DND-41 (cell line): ENCODE results near the gene KRTCAP2.

Experiments
- ATAC-seq: fragments of 200-7000 bp; cut with Tn5 transposase; 3 replicates; pipeline ENCODE4 v1.9.1; 2021; ENCODE audit warnings: low read depth; ENCODE audit not compliant: insufficient read depth
- DNase-seq: peaks from one replicate; pipeline ENCODE4 v3.0.0-alpha.2; 2020
- H2AFZ ChIP-seq: 2 replicates; pipeline ENCODE4 v1.6.0; 2012; ENCODE audit warnings: low read depth, low read length
- H3K27ac ChIP-seq: 2 replicates; pipeline ENCODE4 v1.5.1; 2012; ENCODE audit warnings: low read length, inconsistent platforms
- H3K27me3 ChIP-seq: fragments of 200-600 bp; sonication (generic); 2 replicates; pipeline ENCODE4 v1.6.0; 2012; ENCODE audit warnings: low read length, mild to moderate bottlenecking, inconsistent platforms; ENCODE audit not compliant: insufficient read depth, poor library complexity
- H3K36me3 ChIP-seq: 2 replicates; pipeline ENCODE4 v1.5.1; 2012; ENCODE audit warnings: low read length, inconsistent platforms; ENCODE audit not compliant: insufficient read depth
- H3K4me1 ChIP-seq: 2 replicates; pipeline ENCODE4 v1.5.1; 2012; ENCODE audit warnings: mild to moderate bottlenecking, low read length; ENCODE audit not compliant: insufficient read depth
- H3K4me2 ChIP-seq: 2 replicates; pipeline ENCODE4 v1.6.0; 2012; ENCODE audit warnings: mild to moderate bottlenecking, moderate library complexity, low read length, inconsistent platforms; ENCODE audit not compliant: insufficient read depth
- H3K4me3 ChIP-seq, 2 experiments: fragments of 200-600 bp in 1 of 2; shearing (Covaris generic) in 1 of 2; 2 replicates each; pipeline ENCODE4 v1.5.1; 2012 to 2016; ENCODE audit warnings: inconsistent platforms in 2 of 2, low read length in 2 of 2, mild to moderate bottlenecking in 2 of 2, low read depth in 1 of 2, moderate library complexity in 1 of 2
- H3K79me2 ChIP-seq: 2 replicates; pipeline ENCODE4 v1.6.0; 2012; ENCODE audit warnings: low read length, inconsistent platforms; ENCODE audit not compliant: insufficient read depth
- H3K9ac ChIP-seq: 2 replicates; pipeline ENCODE4 v1.6.0; 2012; ENCODE audit warnings: low read depth, mild to moderate bottlenecking, inconsistent platforms, low read length, moderate library complexity
- H3K9me3 ChIP-seq: 2 replicates; pipeline ENCODE4 v1.5.1; 2012; ENCODE audit warnings: low read length, moderate library complexity, mild to moderate bottlenecking, inconsistent platforms; ENCODE audit not compliant: insufficient read depth, severe bottlenecking
- H4K20me1 ChIP-seq: 2 replicates; pipeline ENCODE4 v1.6.0; 2012; ENCODE audit warnings: low read length; ENCODE audit not compliant: insufficient read depth
- CTCF ChIP-seq: IDR thresholded peaks from 2 replicates; pipeline ENCODE4 v1.5.1; 2012; ENCODE audit warnings: borderline replicate concordance, low read length, moderate library complexity, mild to moderate bottlenecking; ENCODE audit not compliant: poor library complexity, severe bottlenecking; ENCODE audit errors: extremely low read depth
- EZH2 ChIP-seq: IDR thresholded peaks from 3 replicates; pipeline ENCODE4 v1.6.1; 2012; ENCODE audit warnings: borderline replicate concordance, low read depth, mild to moderate bottlenecking, moderate library complexity, low read length, inconsistent platforms; ENCODE audit not compliant: severe bottlenecking

The KRTCAP2 gene

GRCh38 chr1:155124503-155125463 lies 48.3 kb downstream of the KRTCAP2 start:
- ATAC-seq, result no peak
- H2AFZ ChIP-seq, result no peak overlapping the region
- no peaks in the 10 kb centered on the region for H3K79me2 ChIP-seq
- no peak for TF ChIP-seq EZH2
- TF ChIP-seq CTCF, result no peak
- H3K9ac ChIP-seq, result no peak overlapping the region
- H3K9me3 ChIP-seq, result no peaks in the 10 kb centered on the region
- H3K36me3 ChIP-seq, result no peaks in the 10 kb centered on the region
- peaks cover 29% of the 10 kb centered on the region for H3K4me1 ChIP-seq
- 0 out of 2 replicates have a peak, but pooled peaks cover 2% of the 10 kb centered on the region for H4K20me1 ChIP-seq
- H3K4me2 ChIP-seq, result no peak overlapping the region
- H3K4me3 ChIP-seq, result no peak overlapping the region
- DNase-seq, result no peak
- peaks cover 44% of the 10 kb centered on the region for H3K27me3 ChIP-seq
- H3K27ac ChIP-seq, result no peak overlapping the region

GRCh38 chr1:155123801-155124200 lies 49.3 kb downstream of the KRTCAP2 start:
- Histone ChIP-seq H3K27me3 (peaks cover 42% of the 10 kb centered on the region), H3K9me3 (no peaks in the 10 kb centered on the region), H3K4me1 (peaks cover 24% of the 10 kb centered on the region), H3K9ac (no peak overlapping the region), H3K36me3 (no peaks in the 10 kb centered on the region), H3K27ac (no peak overlapping the region), H2AFZ (no peak overlapping the region), H3K79me2 (no peaks in the 10 kb centered on the region), H3K4me2 (no peak overlapping the region), H4K20me1 (0 out of 2 replicates have a peak, but pooled peaks cover 2% of the 10 kb centered on the region), H3K4me3 (no peak overlapping the region)
- ATAC-seq (no peak), DNase-seq (no peak)
- TF ChIP-seq EZH2 (no peak), CTCF (no peak)

- Histone ChIP-seq H3K27ac (no peak overlapping the region), H3K9me3 (no peaks in the 10 kb centered on the region), H3K4me2 (no peak overlapping the region), H3K27me3 (peaks cover 31% of the 10 kb centered on the region), H3K79me2 (no peaks in the 10 kb centered on the region), H3K9ac (no peak overlapping the region), H2AFZ (no peak overlapping the region), H4K20me1 (no peaks in the 10 kb centered on the region), H3K4me1 (peaks cover 9% of the 10 kb centered on the region), H3K4me3 (no peak overlapping the region), H3K36me3 (no peaks in the 10 kb centered on the region)
- no peak for DNase-seq
- ATAC-seq, result no peak
- TF ChIP-seq CTCF (no peak), EZH2 (no peak)
These were observed 50.8 kb downstream of the KRTCAP2 start for GRCh38 chr1:155122308-155122707.
